Measurements from ENCODE around the gene UNC80.

Gene UNC80

DNA sequence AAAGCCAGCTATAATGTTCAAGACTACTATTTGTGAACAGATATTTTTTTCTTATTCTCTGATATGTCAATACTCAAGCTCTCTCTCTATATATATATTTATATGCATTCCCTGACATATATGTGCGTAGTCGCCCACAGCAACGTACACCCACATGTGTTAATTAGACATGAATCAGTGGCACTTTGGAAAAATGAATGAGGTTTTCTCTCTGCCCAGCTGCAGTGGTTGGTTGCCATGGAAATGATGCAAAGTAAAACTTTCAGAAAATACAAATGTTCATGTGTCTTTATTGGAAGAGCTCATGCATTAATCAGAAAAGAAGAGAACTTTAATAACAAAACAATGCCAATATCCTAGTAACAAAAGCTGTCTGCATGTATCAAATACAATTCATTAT, 34.7 kb downstream of the UNC80 start:
- no peak for DNase-seq (ENCODE audit: low spot score)

DNA sequence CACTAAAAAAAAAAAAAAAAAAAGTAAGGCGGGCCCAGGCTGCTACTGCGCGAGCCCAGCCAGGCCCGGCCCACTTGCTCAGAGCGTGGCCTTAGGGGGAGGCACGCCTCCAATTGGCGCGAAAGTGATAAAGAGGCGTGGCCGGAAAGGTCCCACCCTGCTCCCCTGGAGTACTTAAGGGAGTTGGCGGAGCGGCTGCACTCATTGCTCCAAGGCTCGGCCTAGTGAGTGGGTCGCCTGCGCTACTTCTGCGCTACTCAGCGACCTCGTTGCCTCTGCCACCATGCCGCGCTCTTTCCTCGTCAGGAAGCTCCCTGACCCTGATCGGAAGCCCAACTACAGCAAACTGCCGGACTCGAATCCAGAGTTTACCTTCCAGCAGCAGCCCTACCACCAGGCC, 36.9 kb downstream of the UNC80 start:
- no peak for DNase-seq (ENCODE audit: low spot score)

DNA sequence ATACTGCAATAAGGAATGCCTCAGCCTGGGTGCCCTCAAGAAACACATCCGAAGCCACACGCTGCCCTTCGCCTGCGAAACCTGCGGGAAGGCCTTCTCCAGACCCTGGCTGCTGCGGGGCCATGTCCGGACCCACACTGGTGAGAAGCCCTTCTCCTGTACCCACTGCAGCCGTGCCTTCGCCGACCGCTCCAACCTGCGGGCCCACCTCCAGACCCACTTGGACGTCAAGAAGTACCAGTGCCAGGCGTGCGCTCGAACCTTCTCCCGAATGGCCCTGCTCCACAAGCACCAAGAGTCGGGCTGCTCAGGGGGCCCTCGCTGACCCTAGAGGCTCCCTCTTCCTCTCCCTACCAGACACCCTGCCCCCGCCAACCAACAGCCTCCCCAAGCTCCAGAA, 37.6 kb downstream of the UNC80 start:
- DNase-seq (ENCODE audit: low spot score): no peak

DNA sequence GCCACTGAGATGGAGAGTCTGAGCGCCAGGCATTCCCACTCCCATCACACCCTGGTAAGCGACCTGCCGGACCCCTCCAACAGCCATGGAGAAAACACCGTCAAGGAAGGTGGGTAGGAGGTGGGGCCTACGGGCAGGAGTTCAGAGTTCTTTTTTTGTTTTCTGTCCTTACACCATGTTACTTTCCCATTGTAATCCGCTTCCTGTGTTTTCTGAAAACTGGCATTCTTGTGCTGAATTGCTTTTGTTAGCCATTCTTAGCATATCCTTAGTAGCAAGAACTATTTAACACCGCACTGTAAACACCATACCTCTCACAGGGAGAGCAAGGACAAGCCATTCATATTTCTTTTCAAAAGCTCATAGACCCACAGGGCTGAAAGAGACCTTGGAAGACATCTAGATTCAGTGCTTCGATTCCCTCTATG, 46.2 kb downstream of the UNC80 start:
- DNase-seq (ENCODE audit: low spot score): no peak

DNA sequence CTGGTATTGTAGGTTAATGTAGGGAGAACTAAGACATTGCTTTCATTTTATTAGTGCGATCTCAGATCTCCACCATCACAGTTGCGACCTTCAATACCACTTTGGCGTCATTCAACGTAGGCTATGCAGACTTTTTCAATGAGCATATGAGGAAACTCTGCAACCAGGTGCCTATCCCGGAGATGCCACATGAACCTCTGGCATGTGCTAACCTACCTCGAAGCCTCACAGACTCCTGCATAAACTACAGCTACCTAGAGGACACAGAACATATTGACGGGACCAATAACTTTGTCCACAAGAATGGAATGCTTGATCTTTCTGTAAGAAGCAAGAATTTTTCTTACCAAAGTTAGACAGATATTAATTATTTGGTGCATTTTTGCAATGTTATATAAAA, 47.3 kb downstream of the UNC80 start:
- DNase-seq (ENCODE audit: low spot score): no peak

DNA sequence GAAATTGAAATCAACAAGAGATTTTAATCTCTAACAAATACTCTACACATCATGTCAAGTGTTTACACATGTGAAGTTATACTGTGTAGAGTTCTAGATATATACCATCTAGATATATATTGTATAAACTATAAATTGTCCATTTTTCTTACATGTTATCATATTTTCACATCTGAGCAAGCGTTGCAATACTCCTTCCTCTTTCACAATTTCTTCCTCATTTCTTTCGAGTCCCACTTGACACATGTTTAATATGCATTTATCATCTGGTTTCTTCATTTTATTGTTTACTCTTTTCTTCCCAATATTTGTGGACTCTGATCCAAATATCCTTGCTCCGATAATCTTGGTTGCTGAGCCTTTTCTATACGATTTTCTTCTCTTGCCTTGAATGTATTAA, 50.2 kb downstream of the UNC80 start:
- DNase-seq (ENCODE audit: low spot score): no peak

DNA sequence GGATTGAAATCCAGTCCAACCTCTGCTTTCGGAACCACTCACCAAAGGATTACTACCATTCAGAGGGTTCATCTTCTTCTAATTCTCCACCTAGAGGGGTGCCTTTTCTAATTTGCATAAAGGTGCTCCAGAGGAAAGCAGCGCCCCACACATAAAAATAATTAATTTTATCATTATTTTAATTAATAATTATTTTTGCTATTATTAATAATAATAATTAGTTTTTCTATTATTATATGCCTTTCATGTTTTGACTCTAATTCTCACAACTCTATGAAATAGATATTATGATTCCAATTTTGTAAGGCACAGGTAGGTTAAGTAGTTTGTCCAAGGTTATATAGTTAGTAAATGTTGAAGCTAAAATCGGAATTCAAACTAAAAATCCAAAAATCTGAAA, 51.9 kb downstream of the UNC80 start:
- no peak for DNase-seq (ENCODE audit: low spot score)

DNA sequence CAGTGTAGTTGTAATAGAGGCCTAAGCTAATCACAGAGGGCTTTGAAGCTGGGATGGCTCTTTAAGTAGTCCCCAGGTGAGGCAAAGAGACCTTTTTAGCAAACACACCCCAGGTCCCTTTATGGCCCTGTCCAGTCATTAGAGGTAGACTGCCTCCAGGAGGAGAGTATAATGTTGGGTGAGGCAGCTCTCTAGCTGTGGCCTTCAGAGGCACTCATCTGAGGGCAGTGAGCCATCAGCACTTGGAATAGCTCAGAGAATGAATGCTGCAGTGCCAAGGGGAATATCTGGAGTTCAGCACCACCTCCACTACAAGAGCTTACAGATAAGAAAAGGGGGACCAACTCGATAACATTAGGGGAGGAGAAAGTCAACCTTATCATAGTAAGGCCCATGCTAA, 52.8 kb downstream of the UNC80 start:
- no peak for DNase-seq (ENCODE audit: low spot score)

DNA sequence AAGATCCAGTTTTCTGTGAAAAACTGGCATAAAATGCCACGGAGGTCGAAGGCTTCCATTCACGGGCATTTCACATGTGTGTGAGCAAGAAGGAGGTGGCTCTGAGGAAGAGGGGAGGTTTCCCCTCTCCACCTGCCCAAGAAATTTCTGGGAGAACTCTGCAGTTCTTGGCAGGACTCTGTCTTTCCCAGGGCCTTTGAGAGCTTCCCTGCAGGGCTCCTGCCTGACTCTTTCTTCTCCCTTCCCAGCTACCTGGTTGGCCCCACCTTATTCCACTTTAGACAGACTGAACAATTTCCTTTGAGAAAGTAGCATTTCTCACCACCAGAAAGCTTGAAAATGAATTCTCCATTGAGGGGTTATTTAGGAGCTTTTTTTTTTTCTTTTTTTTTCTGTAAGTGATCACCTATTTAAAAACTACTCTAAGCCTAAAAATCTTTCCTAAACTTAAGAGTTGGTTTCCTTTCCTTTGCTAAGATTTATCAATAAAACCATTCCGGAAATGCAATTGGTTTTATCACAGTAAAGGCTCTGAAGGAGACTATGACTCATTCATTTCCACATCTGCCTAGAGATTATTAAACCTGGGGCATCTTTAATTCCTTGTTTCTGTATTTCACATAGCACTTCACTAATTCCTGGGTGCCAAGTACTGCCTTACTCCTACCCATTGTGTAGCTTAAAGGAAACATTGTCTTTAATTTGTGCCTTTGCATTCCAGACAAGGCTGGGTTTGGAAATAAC, 59.3 kb downstream of the UNC80 start:
- no peak for DNase-seq (ENCODE audit: low spot score)

DNA sequence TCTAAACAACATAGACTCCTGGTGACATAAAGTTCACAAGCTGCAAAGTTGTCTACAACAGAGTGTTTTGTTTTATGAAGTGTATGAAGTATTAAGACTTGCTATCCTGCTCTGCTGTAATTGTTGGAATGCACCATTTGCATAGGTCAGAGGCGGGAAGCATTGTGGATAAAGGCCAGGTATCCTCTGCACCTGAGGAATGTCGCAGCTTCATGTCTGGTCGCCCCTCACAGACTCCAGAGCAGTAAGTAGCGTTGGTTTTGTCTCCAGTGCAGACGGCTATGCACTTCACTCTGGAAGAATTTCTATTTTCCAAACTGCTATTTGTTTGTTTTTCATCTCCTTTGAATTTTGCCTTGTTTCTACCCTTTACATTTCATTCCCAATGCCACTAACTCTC, 63.1 kb downstream of the UNC80 start:
- no peak for DNase-seq (ENCODE audit: low spot score)

DNA sequence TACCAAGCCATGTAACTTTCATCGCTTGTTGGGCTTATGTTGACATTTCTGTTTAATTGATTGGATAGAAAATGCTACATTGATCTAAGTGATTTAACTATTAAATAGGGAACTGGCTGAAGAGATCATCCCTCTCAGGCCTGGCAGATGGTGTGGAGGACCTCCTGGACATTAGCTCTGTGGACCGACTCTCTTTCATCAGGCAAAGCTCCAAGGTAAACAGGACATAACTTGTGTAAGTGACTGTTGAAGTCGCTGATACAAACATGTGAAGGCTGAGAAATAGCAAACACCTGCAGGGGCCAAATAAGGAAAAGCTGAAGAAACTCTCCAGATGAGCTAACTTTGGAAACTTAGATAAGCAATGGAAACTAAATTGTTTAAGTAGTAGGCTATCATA, 68.8 kb downstream of the UNC80 start:
- DNase-seq (ENCODE audit: low spot score): no peak

DNA sequence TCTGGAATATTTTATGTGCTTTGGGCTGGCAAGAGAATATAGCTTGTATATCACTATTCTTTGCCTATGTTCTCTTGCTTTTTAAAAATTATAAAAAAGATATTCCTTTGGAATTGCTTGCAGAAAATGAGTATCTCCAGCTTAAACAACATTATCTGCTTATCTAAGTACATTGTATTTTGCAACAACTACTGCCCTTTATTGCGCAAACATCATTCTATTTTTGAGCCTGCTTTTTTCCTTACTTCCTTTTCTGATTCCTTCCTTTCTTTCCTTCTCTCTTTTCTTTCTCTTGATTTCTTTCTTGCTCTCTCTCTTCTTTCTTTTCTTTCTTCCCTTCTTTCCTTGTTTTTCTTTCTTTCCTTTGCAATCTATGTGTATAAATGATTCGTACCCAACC, 74.0 kb downstream of the UNC80 start:
- DNase-seq (ENCODE audit: low spot score): no peak

DNA sequence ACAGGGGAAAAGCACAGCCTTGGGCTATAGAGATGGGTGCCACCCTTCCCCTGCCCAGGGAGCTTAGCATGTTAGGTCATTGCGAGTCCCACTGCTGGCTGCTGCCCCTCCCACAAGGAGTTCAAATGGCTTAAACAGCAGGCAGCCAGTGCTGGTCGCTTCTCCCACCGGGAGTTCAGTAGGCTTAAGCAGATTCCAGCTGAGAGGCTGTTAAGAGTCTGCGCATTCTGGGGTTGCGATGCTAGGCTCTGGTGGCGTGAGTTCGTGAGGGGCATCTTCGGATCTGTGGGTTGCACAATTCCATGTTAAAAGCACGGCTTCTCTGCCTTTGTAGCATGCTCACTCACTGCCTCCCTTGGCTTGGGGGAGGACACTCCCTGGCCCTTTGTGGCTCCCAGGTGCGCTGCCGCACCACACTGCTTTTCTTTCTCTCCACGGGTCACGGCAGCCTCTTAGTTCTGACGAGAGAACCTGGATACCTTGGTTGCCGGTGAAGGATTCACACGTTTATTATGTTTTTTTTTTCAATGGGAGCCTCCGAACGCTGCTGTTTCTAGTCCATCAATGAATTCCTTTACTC, 93.2 kb downstream of the UNC80 start:
- DNase-seq (ENCODE audit: low spot score): no peak

DNA sequence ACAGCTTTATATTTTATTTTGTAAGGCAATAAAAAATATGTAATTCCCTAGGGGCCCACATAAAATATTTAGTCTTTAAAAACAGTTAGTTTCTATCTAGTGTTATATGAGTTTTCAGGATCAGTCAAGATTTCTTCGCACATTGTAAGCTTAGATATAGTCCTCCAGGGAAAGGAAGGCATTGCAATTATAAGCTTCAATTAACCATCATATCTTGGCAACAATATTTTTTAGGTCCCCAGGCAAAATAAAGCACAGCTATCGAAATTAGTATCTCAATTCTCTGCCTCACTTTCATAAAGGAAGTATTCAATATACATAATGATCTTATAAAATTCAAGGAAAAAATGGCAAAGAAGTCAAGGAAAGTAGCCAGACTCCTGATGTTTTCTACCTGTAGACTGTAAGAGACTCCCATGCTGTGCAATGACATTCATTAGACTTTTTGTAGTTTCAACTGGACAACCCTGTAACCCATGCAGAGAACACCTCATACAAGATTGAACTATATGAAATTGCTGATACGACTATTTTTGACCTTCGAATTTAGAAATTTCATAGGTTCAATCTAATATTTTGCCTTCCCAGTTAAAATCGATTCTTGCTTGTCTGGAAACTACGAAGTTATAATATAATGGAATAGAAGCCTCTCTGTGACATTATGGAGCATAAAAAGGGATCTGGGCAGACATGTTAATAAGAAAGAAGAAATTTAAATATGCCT, 96.8 kb downstream of the UNC80 start:
- no peak for DNase-seq (ENCODE audit: low spot score)

DNA sequence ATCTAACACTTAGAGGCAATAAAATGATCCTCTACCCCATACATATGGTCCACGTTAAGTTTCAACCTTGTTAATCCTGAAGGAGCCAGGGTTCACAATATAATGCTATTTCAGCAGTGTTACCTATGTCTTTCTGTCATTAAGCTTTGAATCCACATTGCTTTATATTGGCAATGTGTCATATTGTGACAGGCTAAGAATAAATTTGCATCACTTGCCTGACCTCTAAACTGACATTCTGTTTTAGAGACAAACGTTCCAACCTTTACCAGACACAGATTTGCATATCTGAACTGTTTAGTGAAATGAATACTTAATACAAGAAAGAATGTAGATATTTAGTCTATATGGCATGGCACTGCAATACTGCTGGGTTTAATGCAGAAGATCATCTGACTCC, 98.4 kb downstream of the UNC80 start:
- DNase-seq (ENCODE audit: low spot score): no peak

DNA sequence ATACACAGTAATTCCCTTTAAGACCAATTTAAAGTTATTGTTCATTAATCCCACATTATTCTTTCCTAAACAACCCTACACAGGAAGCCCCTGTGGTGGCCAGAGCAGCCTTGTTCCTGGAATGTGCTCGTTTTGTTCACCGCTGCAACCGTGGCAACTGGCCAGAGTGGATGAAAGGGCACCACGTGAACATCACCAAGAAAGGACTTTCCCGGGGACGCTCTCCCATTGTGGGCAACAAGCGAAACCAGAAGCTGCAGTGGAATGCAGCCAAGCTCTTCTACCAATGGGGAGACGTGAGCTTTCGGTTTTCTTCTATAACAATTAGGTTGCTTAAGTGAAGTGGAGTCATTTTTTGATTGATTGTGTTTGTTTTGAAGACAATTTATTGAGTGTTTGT, 101.0 kb downstream of the UNC80 start:
- no peak for DNase-seq (ENCODE audit: low spot score)

DNA sequence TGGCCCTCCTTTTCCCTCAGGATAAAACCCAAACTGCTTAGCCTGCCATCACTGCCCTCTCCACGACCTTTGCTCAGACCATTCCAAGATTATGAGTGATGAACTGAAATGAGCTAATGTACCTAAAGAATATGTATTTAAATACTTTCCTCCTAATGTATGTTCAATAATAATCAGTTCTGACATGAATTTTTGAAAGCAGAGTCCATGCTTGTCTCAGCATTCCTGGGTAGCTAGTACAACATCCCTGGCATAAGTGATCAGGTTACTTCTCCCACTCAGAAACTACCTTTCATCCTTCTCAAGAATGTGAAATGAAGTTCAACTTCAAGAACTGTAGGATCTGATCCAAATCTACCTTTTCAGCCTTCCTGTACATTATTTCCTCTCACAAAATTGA, 103.6 kb downstream of the UNC80 start:
- DNase-seq (ENCODE audit: low spot score): no peak

DNA sequence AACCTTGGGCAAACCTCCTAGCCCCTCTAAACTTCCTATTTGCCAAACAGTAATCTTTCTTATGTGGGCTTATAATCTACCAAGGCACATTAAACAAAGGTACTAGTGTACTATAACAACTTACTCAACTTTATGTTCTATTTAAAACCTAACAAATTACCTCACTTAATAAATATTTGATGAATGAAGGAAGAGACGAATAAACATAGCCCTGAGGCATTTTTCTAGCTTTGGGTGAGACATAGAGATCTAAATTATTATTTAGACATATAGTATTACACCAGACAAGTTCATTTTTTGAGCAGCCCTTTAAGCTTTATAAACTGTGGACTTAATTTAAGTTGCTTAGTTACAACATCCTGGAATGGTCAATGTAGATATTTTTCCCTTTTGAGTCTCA, 104.6 kb downstream of the UNC80 start:
- DNase-seq (ENCODE audit: low spot score): no peak

DNA sequence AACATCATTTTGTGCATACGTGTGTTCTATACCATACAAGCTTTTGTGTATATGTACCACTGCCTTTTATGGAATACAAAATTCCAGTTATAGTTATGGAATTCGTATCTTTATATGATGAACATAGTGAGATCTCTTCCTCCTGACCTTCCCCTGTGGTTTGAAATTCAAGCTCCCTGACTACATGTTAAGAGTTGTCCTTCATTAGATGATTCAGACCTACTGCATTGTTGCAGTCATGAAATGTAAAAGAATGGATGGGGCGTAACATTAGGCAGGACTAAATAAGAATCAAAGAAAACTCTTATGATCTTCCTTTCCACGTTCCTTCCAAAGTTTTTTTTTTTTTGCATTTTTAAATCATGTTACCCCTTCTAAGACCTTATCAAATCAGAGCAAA, 107.1 kb downstream of the UNC80 start:
- DNase-seq (ENCODE audit: low spot score): no peak

DNA sequence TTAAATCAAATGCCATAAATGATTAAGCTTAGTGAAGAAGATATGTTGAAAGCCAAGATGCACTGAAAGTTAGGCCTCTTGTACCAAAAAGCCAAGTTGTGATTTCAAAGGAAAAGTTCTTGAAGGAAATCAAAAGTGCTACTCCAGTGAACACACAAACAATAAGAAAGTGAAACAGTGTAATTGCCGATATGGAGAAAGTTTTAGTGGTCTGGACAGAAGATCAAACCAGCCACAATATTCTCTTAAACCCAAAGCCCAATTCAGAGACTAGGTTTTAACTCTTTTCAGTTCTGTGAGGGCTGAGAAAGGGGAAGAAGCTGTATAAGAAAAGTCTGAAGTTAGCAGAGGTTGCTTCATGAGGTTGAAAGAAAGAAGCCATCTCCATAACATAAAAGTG, 129.0 kb downstream of the UNC80 start:
- DNase-seq (ENCODE audit: low spot score): no peak

DNA sequence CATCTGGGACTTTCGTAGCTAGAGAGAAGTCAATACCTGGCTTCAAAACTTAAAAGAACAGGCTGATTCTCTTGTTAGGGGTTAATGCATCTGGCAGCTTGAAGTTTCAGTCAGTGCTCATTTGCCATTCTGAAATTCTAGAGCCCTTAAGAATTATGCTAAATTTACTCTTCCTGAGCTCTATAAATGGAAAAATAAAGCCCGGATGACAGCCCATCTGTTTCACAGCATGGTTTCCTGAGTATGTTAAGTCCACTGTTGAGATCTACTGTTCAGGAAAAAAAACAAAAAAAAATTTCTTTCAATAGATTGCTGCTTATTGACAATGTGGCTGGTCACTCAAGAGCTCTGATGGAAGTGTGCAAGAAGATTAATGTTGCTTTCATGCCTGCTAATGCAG, 129.5 kb downstream of the UNC80 start:
- DNase-seq (ENCODE audit: low spot score): no peak

DNA sequence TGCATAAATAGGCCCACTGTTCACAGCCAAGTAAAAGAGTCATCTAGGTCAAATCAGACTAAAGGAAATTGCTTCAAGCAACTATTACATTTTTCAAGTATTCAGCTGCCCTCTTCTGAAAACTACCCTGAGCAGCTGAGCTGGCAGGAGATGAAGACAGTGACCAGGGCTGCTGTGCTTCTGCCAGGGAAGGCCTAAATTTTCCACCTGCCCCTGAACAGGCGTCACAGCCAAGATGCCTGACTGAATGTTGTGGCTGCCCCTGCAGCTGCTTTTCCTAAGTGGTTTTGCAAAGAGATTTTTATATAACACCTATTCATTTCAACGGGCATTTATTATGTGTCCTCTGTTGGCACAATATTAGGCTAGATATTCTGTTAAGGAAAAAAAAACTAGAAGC, 134.1 kb downstream of the UNC80 start:
- no peak for DNase-seq (ENCODE audit: low spot score)

DNA sequence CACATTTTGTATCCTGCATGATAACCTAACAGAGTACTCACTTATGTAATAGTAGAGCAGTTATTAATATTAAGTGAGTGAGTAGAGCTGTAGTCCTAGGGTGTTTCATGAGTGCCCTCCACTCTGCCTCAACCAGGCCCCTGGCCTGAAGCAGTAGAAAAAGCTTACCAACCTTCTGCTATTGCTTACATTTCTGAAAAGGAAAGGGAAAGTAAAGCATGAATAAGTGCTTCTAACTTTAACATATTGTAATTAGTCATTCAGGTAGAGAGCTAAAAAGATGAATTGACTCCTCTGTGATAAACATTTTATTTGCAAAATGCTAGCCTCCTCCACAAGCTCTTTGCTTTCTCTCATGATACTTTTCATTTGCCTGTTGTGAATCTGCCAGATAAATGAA, 136.1 kb downstream of the UNC80 start:
- DNase-seq (ENCODE audit: low spot score): no peak

DNA sequence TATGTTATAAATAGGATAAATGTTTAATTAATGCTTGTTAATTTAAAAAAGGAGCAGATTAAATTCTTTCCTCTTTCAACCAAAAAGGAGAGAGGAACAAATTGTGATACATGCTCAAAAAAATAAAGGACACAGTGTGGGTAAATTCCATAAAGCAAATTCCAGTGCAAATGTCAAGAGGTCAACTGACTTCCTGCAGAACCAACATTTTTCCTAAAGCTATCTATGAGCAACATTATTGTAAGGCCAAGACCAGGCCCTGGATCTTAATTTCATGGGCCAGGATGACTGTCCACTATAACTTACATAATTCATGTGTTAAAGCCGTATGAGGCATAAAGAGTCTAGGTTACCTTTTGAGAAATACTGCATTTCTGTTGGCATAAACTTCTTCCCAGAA, 136.9 kb downstream of the UNC80 start:
- no peak for DNase-seq (ENCODE audit: low spot score)

All from germinal center (tissue), 1 donor.